ENCODE measurements around the gene PLAGL1.

DNA sequence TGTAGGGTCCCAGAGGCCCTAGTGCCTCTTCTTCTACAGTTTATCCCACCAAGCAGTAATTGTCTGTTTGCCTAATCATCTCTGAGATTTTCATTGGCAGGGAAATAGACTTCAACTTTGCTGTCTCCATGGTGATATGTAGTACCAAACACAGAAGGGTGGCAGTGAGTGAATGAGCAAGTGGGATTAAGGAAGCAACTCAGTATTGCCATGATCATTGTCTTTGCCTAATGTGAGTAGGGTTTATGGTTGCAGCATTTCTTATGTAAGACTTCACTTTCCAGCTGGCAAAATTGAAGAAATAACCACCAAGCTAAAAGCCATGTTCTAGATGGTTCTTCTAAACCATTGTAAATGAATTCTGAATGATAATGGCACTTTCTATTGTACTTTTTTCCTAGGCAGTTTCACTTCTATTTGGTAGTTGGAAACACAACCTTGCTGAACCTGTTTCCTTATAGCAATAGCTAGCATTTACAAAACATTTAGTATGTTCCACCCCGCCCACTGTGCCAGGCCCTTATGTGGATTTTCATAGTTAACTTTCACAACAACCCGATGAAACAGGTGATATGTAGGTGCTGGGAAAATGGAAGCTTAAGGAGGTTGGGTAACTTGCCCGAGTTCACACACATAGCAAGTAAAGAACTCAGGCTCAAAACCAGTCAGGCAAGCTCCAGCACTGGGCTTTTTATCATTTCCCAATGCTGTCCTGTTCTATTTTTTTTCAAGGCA is 111.8 kb downstream of the PLAGL1 start:
- TF ChIP-seq CTCF (IDR thresholded peaks at IDR 0.05) (no peak), POLR2A (IDR thresholded peaks at IDR 0.05) (no peak)
